Astrocyte (in vitro differentiated cells and primary cell): Measurements from ENCODE around the gene PVALEF.

Experiments used
- CTCF ChIP-seq: IDR thresholded peaks from 2 replicates; pipeline ENCODE4 v1.5.1; 2011; ENCODE audit warnings: low read depth, mild to moderate bottlenecking, inconsistent platforms, low read length, moderate library complexity; ENCODE audit not compliant: insufficient read depth
- EZH2 ChIP-seq: IDR thresholded peaks from 2 replicates; pipeline ENCODE4 v1.6.1; 2012; ENCODE audit warnings: mild to moderate bottlenecking, low read length, inconsistent platforms; ENCODE audit not compliant: insufficient read depth

- TF ChIP-seq CTCF (no peak), EZH2 (no peak)
Measured at GRCh38 chr17:81137248-81137647, 28.1 kb upstream of the PVALEF start.
